HUES64 (cell line): Measurements from ENCODE around the gene LBR.

Experiments used
- H3K27ac ChIP-seq: 2 replicates; pipeline ENCODE4 v1.7.0; 2013; ENCODE audit warnings: low read depth, low read length, inconsistent platforms
- H3K27me3 ChIP-seq: 2 replicates; pipeline ENCODE4 v1.6.1; 2013; ENCODE audit warnings: mild to moderate bottlenecking, low read length; ENCODE audit not compliant: insufficient read depth
- H3K36me3 ChIP-seq: 2 replicates; pipeline ENCODE4 v1.6.1; 2013; ENCODE audit warnings: mild to moderate bottlenecking, low read length; ENCODE audit not compliant: insufficient read depth
- H3K4me1 ChIP-seq: 2 replicates; pipeline ENCODE4 v1.6.1; 2013; ENCODE audit warnings: mild to moderate bottlenecking, low read length, moderate library complexity; ENCODE audit not compliant: insufficient read depth
- H3K4me3 ChIP-seq: 2 replicates; pipeline ENCODE4 v1.5.1; 2013; ENCODE audit warnings: mild to moderate bottlenecking, low read length, moderate library complexity
- H3K9ac ChIP-seq: 2 replicates; pipeline ENCODE4 v1.6.1; 2013; ENCODE audit warnings: mild to moderate bottlenecking, low read depth, low read length
- H3K9me3 ChIP-seq: 2 replicates; pipeline ENCODE4 v1.6.1; 2013; ENCODE audit warnings: low read depth, low read length; ENCODE audit not compliant: insufficient read depth
- WGBS: fragments of 150-250, 120-280 bp; methylation state at CpG from one replicate; pipeline ENCODE4 v1.1.7; 2013; ENCODE audit warnings: missing lambda C conversion rate; 5-methylcytosine and 5-hydroxymethylcytosine counted together

LBR gene

GRCh38 chr1:225380691-225381090 is 47.1 kb downstream of the LBR start:
- peaks cover 15% of the 10 kb centered on the region for H3K4me1 ChIP-seq
- no peak overlapping the region for H3K4me3 ChIP-seq
- no peaks in the 10 kb centered on the region for H3K27me3 ChIP-seq
- H3K9me3 ChIP-seq, result no peaks in the 10 kb centered on the region
- no peak overlapping the region for H3K27ac ChIP-seq
- 85% methylated on average over 1 of the region's 1 CpG for WGBS
- no peaks in the 10 kb centered on the region for H3K36me3 ChIP-seq
- no peak overlapping the region for H3K9ac ChIP-seq

- H3K9me3 ChIP-seq, result no peaks in the 10 kb centered on the region
- H3K36me3 ChIP-seq, result no peaks in the 10 kb centered on the region
- H3K27me3 ChIP-seq, result no peaks in the 10 kb centered on the region
- H3K9ac ChIP-seq, result no peak overlapping the region
- H3K4me3 ChIP-seq, result no peak overlapping the region
- peak overlapping the region; percentile 82; the same call in 1 of the 2 replicates for H3K27ac ChIP-seq
- peaks cover 15% of the 10 kb centered on the region for H3K4me1 ChIP-seq
- WGBS, result 20% methylated on average over 10 of the region's 10 CpGs
Measured at GRCh38 chr1:225378880-225379279, 49.0 kb downstream of the LBR start.

- no peaks in the 10 kb centered on the region for H3K27me3 ChIP-seq
- no peak overlapping the region for H3K4me3 ChIP-seq
- 92% methylated on average over 4 of the region's 4 CpGs for WGBS
- H3K27ac ChIP-seq, result no peak overlapping the region
- H3K4me1 ChIP-seq, result peaks cover 11% of the 10 kb centered on the region
- H3K9ac ChIP-seq, result no peak overlapping the region
- H3K36me3 ChIP-seq, result no peaks in the 10 kb centered on the region
- H3K9me3 ChIP-seq, result no peaks in the 10 kb centered on the region
Measured at GRCh38 chr1:225374996-225375395, 52.8 kb downstream of the LBR start.

DNA sequence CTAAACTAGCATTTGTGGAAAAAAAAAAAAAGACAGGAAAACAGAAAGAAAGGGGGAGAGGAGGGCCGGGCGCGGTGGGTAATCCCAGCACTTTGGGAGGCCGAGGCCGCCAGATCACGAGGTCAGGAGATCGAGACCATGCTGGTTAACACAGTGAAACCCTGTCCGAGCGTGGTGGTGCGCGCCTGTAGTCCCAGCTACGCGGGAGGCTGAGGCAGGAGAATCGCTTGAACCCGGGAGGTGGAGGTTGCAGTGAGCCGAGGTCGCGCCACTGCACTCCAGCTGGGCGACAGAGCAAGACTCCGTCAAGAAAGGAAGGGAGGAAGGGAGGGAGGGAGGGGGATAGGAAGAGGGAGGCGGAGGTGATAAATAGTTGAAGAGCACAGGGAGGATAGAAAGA is 54.7 kb downstream of the LBR start:
- Histone ChIP-seq H3K9me3 (no peaks in the 10 kb centered on the region), H3K36me3 (no peaks in the 10 kb centered on the region), H3K4me3 (no peak overlapping the region), H3K9ac (no peak overlapping the region), H3K27me3 (peaks cover 11% of the 10 kb centered on the region), H3K27ac (no peak overlapping the region), H3K4me1 (peaks cover 3% of the 10 kb centered on the region)
- WGBS, result 88% methylated on average over 21 of the region's 21 CpGs

GRCh38 chr1:225371366-225372010 is 56.4 kb downstream of the LBR start:
- Histone ChIP-seq H3K27ac (no peak overlapping the region), H3K4me3 (no peak overlapping the region), H3K9me3 (no peaks in the 10 kb centered on the region), H3K4me1 (0 out of 2 replicates have a peak, but pooled peaks cover 2% of the 10 kb centered on the region), H3K9ac (no peak overlapping the region), H3K27me3 (peaks cover 28% of the 10 kb centered on the region), H3K36me3 (no peaks in the 10 kb centered on the region)
- 86% methylated on average over 2 of the region's 3 CpGs for WGBS

DNA sequence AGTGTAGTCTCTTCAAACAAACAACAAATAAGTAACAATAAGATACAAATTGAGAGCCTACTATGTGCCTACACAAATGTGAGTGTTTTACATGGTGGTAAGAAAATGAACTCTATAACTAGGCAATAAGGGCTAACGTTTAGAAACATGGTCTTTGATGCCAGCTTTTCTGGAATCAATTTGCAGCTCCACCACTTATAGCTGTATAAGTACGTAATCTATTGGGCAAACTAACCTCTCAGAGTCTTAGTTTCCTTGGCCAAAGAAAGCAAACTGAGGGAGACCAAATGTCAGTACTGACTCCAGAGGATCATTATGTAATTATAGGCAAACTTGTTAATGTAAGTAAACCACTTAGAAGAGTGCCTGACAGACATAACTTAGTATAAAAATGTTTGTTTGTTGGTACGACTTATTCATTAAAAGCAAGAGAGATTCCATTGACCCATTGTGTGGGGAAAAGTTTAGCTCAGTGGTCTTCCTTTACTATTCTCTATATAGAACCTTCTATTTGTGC is 59.7 kb downstream of the LBR start:
- no peak overlapping the region for H3K27ac ChIP-seq
- 86% methylated on average over 3 of the region's 3 CpGs for WGBS

GRCh38 chr1:225366552-225366951 is 61.3 kb downstream of the LBR start:
- 0 out of 2 replicates have a peak, but pooled peaks cover 5% of the 10 kb centered on the region for H3K4me1 ChIP-seq
- WGBS, result 0% methylated on average over 1 of the region's 1 CpG
- peaks cover 47% of the 10 kb centered on the region for H3K27me3 ChIP-seq
- no peaks in the 10 kb centered on the region for H3K36me3 ChIP-seq
- H3K4me3 ChIP-seq, result no peak overlapping the region
- no peak overlapping the region for H3K9ac ChIP-seq
- H3K9me3 ChIP-seq, result no peaks in the 10 kb centered on the region
- H3K27ac ChIP-seq, result no peak overlapping the region

More for the DNA sequence above, 59.7 kb downstream of the LBR start:
- Histone ChIP-seq H3K27me3 (peaks cover 47% of the 10 kb centered on the region), H3K36me3 (no peaks in the 10 kb centered on the region), H3K9me3 (no peaks in the 10 kb centered on the region), H3K4me1 (0 out of 2 replicates have a peak, but pooled peaks cover 5% of the 10 kb centered on the region), H3K9ac (no peak overlapping the region), H3K4me3 (no peak overlapping the region)

GRCh38 chr1:225366018-225366417 is 61.8 kb downstream of the LBR start:
- no peak overlapping the region for H3K9ac ChIP-seq
- no peak overlapping the region for H3K27ac ChIP-seq
- H3K36me3 ChIP-seq, result no peaks in the 10 kb centered on the region
- H3K9me3 ChIP-seq, result no peaks in the 10 kb centered on the region
- H3K4me3 ChIP-seq, result no peak overlapping the region
- peaks cover 47% of the 10 kb centered on the region for H3K27me3 ChIP-seq
- 0 out of 2 replicates have a peak, but pooled peaks cover 5% of the 10 kb centered on the region for H3K4me1 ChIP-seq

GRCh38 chr1:225364439-225364838 is 63.4 kb downstream of the LBR start:
- H3K9ac ChIP-seq, result no peak overlapping the region
- WGBS, result 96% methylated on average over 4 of the region's 6 CpGs

GRCh38 chr1:225362805-225363204 is 65.0 kb downstream of the LBR start:
- Histone ChIP-seq H3K4me3 (no peak overlapping the region), H3K9me3 (no peaks in the 10 kb centered on the region), H3K4me1 (0 out of 2 replicates have a peak, but pooled peaks cover 5% of the 10 kb centered on the region), H3K27me3 (peaks cover 33% of the 10 kb centered on the region), H3K27ac (no peak overlapping the region), H3K9ac (no peak overlapping the region), H3K36me3 (no peaks in the 10 kb centered on the region)

More at GRCh38 chr1:225364439-225364838, 63.4 kb downstream of the LBR start:
- 0 out of 2 replicates have a peak, but pooled peaks cover 5% of the 10 kb centered on the region for H3K4me1 ChIP-seq
- no peaks in the 10 kb centered on the region for H3K9me3 ChIP-seq
- no peak overlapping the region for H3K27ac ChIP-seq
- H3K4me3 ChIP-seq, result no peak overlapping the region
- peaks cover 47% of the 10 kb centered on the region for H3K27me3 ChIP-seq
- H3K36me3 ChIP-seq, result no peaks in the 10 kb centered on the region

DNA sequence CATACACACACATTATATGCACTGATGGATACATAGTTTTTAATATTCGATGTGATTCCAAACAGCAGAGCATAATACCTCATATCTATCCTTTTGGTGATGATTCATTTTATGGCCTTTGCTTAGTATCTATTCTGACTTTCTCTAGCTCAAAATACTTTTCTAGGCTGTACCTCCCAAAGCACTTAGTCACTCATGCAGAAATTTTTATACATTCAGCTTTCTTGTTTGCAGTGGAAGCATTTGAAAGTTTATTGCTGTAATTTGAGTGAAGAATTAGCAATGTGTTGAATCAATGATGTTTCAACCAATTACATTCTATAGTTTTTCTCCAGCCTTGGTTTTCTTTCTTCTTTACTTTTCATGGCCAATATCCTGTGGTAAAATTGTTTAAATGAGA is 66.7 kb downstream of the LBR start:
- Histone ChIP-seq H3K9ac (no peak overlapping the region), H3K27ac (no peak overlapping the region), H3K36me3 (no peaks in the 10 kb centered on the region), H3K27me3 (peaks cover 16% of the 10 kb centered on the region), H3K4me3 (no peak overlapping the region), H3K9me3 (no peaks in the 10 kb centered on the region), H3K4me1 (no peaks in the 10 kb centered on the region)
- 100% methylated on average over 1 of the region's 1 CpG for WGBS
